Uterus (tissue), 4 donors: Measurements from ENCODE around the gene C4orf50. TPM values are rescaled to one million over a fixed set of nuclear protein-coding genes. Genes with fewer than 3 reads are reported as not detected.

Experiments
- DNase-seq, 2 donors: peaks; one replicate each; pipeline ENCODE4 v3.0.0-alpha.2; 2019 to 2020
- H3K27ac ChIP-seq, 2 donors: fragments of 200-600 bp; sonication (generic); 1 replicate in 1 of 2; 2 replicates in 1 of 2; pipeline ENCODE4 v1.5.1; 2016 to 2018
- H3K27me3 ChIP-seq, 2 donors: fragments of 200-600 bp; sonication (generic); one replicate each; pipeline ENCODE4 v1.5.1; 2018 to 2019; ENCODE audit warnings: control low read depth in 1 of 2
- H3K36me3 ChIP-seq, 2 donors: fragments of 200-600 bp; sonication (generic); one replicate each; pipeline ENCODE4 v1.5.1; 2019; ENCODE audit warnings: control low read depth in 1 of 2
- H3K4me1 ChIP-seq, 2 donors: fragments of 200-600 bp; sonication (generic); one replicate each; pipeline ENCODE4 v1.5.1; 2018 to 2019; ENCODE audit warnings: control low read depth in 1 of 2
- H3K4me3 ChIP-seq, 2 donors: fragments of 200-600 bp; sonication (generic); 1 replicate in 1 of 2; 2 replicates in 1 of 2; pipeline ENCODE4 v1.5.1; 2018 to 2019; ENCODE audit warnings: mild to moderate bottlenecking in 1 of 2
- H3K9me3 ChIP-seq, 2 donors: fragments of 200-600 bp; sonication (generic); one replicate each; pipeline ENCODE4 v1.5.1; 2019; ENCODE audit warnings: control low read depth in 1 of 2
- CTCF ChIP-seq, 4 experiments: fragments of 200-600 bp in 2 of 4; fragments of 450-650 bp in 2 of 4; sonication (generic) in 2 of 4; IDR thresholded peaks; one replicate each; pipeline ENCODE4 v1.5.1; 2016 to 2019; ENCODE audit warnings: antibody characterized with exemption in 4 of 4, mild to moderate bottlenecking in 2 of 4, moderate library complexity in 1 of 4
- POLR2A ChIP-seq, 2 donors: fragments of 450-650 bp; IDR thresholded peaks; one replicate each; pipeline ENCODE4 v1.6.1; 2016; ENCODE audit warnings: antibody characterized with exemption in 2 of 2, mild to moderate bottlenecking in 1 of 2, moderate library complexity in 1 of 2
- intact Hi-C: fragments of 100-400 bp; cut with DNase I; formaldehyde crosslinking; loops from one replicate; pipeline ENCODE4 v1.15.1; 2023; ENCODE audit warnings: low total_unique reads
- total RNA-seq, 4 donors: library from RNA; depleted of rRNA in 3 of 4; stranded (reverse); fragments of >200 nt in 3 of 4; gene quantifications; one replicate each; pipeline versions ENCODE4 v1.1.0 to v1.2.4, GENCODE V29; 2014 to 2023
- donor health status: DM: yes; HTN: yes; CAD: no.

C4orf50 gene
- under 1 TPM in 2 of 4 donors, not detected in 2; under 0.01 to 0.07 TPM for total RNA-seq

DNA sequence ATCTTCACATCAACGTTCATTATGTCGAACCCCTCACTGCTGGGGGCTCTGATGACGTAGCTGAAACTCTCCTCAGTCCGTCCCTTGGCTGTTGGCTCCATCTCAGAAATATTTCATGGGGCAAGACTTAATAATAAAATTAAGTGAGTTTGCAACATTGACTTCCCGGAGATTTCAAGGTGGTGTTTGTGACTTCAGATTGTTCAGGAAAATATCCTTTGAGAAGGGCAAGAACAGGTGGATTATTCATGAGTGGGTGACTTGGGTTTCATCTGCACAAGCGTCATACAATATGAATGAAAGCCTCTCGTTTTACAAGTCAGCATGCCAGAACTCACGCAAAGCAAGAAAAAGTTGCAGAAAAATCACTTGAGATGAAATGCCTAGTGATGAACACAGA is at the start of gene C4orf50:
Gene C4orf50, minus strand, starts transcription at position 101 of the 400 bp plus-strand sequence.
- TF ChIP-seq POLR2A (IDR thresholded peaks at IDR 0.05) (no peak), CTCF (IDR thresholded peaks at IDR 0.05) (no peak)
- no peaks in the 10 kb centered on the region for H3K27me3 ChIP-seq
- H3K9me3 ChIP-seq = no peaks in the 10 kb centered on the region
- no peaks in the 10 kb centered on the region for H3K4me1 ChIP-seq
- no peaks in the 10 kb centered on the region for H3K36me3 ChIP-seq
- DNase-seq = no peak
- no peak within 1 kb of the TSS for H3K4me3 ChIP-seq
- no peak within 1 kb of the TSS for H3K27ac ChIP-seq
- intact Hi-C loops = no loop called here

DNA sequence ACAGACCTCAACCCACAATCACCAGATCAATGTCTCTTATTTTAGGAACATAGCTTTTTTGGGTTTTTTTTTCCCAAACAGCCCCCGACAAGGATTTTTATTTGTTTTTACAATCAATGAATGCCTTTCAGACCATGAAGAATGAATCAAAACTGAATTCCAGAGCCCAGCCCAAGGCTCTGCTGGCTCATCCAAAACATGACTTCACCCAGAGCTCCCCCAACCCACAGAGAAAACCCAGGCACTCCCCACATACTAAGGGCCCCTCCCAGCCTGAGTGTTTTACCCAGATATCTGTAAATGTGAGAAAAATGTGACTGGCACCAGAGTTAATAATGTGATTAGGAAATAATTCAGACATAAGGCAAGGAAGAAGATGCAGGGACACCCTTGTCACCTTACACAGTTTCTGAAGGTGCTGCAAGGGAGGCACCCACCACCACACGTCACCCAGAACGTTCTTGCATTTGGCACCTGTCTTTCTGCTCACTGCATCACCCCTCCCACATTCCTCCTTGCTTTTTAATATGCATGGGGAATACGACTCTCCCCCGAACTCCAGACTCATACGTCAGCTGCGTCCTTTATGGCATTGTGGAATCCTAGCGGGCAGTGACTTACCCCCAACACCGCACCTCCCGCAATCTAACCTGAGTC is 47.8 kb upstream of the C4orf50 start:
- Histone ChIP-seq H3K4me3 (no peak overlapping the region), H3K27ac (no peak overlapping the region), H3K9me3 (no peaks in the 10 kb centered on the region), H3K27me3 (no peaks in the 10 kb centered on the region), H3K4me1 (no peaks in the 10 kb centered on the region), H3K36me3 (no peaks in the 10 kb centered on the region)
- intact Hi-C loops = no loop called here
- DNase-seq = no peak
- no peak for TF ChIP-seq CTCF (IDR thresholded peaks at IDR 0.05)
- TF ChIP-seq POLR2A (IDR thresholded peaks at IDR 0.05) = no peak

DNA sequence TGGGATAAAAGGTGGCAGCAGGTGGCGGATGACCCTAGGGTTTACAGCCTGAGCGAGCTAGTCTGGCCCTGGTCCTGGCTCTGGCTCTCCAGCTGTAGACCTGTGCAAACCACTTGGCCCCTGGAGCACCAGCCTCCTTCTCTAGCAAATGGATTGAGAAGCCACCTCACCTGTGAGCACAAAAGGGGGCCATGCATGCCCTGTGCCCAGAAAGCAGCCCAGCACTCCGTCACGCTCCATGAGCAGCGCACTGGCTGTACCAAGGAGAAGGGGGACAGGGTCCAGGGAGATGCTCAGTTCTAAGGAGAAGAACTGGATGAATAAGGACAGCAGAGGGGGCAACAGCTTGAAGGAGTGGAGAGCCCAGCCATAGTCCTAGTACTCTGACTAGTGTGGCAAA is 46.9 kb upstream of the C4orf50 start:
- intact Hi-C loops = no loop called here
- Histone ChIP-seq H3K27ac (no peak overlapping the region), H3K27me3 (no peaks in the 10 kb centered on the region), H3K36me3 (no peaks in the 10 kb centered on the region), H3K4me3 (no peak overlapping the region), H3K9me3 (no peaks in the 10 kb centered on the region), H3K4me1 (no peaks in the 10 kb centered on the region)
- DNase-seq = no peak
- TF ChIP-seq POLR2A (IDR thresholded peaks at IDR 0.05) = no peak
- no peak for TF ChIP-seq CTCF (IDR thresholded peaks at IDR 0.05)

DNA sequence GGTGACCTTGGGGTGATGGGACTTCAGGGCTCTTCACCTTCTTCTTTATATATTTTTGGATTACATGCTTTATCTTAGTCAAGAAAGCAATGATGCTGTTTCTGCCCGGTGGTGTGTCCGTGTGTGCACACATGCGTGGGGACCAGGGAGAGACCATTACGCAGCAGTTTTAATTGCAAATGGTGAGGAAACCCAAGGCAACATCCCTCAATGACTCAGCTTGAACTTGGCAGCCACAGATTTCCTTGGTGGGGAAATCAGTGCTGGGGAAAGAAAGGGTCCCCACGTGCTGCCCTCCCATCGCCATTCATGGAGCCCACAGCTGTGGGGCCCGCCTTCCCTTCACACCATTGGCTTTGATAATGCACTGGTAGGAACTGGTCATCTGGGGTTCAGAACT is 46.2 kb upstream of the C4orf50 start:
- Histone ChIP-seq H3K4me3 (no peak overlapping the region), H3K36me3 (no peaks in the 10 kb centered on the region), H3K4me1 (no peaks in the 10 kb centered on the region), H3K27ac (no peak overlapping the region), H3K9me3 (peaks cover 0 to 3% of the 10 kb centered on the region in 2 donors), H3K27me3 (no peaks in the 10 kb centered on the region)
- TF ChIP-seq CTCF (IDR thresholded peaks at IDR 0.05) (no peak), POLR2A (IDR thresholded peaks at IDR 0.05) (no peak)
- no peak for DNase-seq
- intact Hi-C loops = no loop called here

GRCh38 chr4:6063684-6064083 is 45.5 kb upstream of the C4orf50 start:
- Histone ChIP-seq H3K4me3 (no peak overlapping the region), H3K36me3 (no peaks in the 10 kb centered on the region), H3K4me1 (no peaks in the 10 kb centered on the region), H3K9me3 (peaks cover 0 to 10% of the 10 kb centered on the region in 2 donors), H3K27ac (no peak overlapping the region), H3K27me3 (no peaks in the 10 kb centered on the region)
- TF ChIP-seq CTCF (IDR thresholded peaks at IDR 0.05) = no peak
- no peak for TF ChIP-seq POLR2A (IDR thresholded peaks at IDR 0.05)
- no peak for DNase-seq
- intact Hi-C loops = no loop called here
